MM.1S (cell line): ENCODE measurements around the gene RRP12.

Source experiments
- DNase-seq: peaks from one replicate; pipeline ENCODE4 v3.0.0-alpha.2; 2015
- H2AFZ ChIP-seq: fragments of 300-600 bp; sonication (generic); 2 replicates; pipeline ENCODE4 v1.6.0; 2016; ENCODE audit warnings: antibody characterized with exemption, low read length
- H3F3A ChIP-seq: fragments of 300-600 bp; sonication (generic); 2 replicates; pipeline ENCODE4 v1.6.1; 2016; ENCODE audit warnings: mild to moderate bottlenecking, antibody characterized with exemption, low read length, moderate library complexity, mixed read lengths; ENCODE audit not compliant: insufficient read depth
- H3K27ac ChIP-seq: fragments of 300-600 bp; sonication (generic); 2 replicates; pipeline ENCODE4 v1.5.1; 2016; ENCODE audit warnings: mild to moderate bottlenecking, low read length
- H3K27me3 ChIP-seq: fragments of 300-600 bp; sonication (generic); replicated peaks from 2 replicates; pipeline ENCODE4 v1.6.0; 2016; ENCODE audit warnings: low read length; ENCODE audit not compliant: insufficient read depth
- H3K36me3 ChIP-seq: fragments of 300-600 bp; sonication (generic); replicated peaks from 2 replicates; pipeline ENCODE4 v1.6.1; 2016; ENCODE audit warnings: mild to moderate bottlenecking, low read length, mixed read lengths; ENCODE audit not compliant: insufficient read depth
- H3K4me1 ChIP-seq: fragments of 300-600 bp; sonication (generic); 2 replicates; pipeline ENCODE4 v1.6.1; 2016; ENCODE audit warnings: low read length, mixed read lengths
- H3K4me2 ChIP-seq: fragments of 300-600 bp; sonication (generic); 2 replicates; pipeline ENCODE4 v1.6.0; 2016; ENCODE audit warnings: low read depth, low read length
- H3K4me3 ChIP-seq: fragments of 300-600 bp; sonication (generic); 2 replicates; pipeline ENCODE4 v1.5.1; 2016; ENCODE audit warnings: low read length, mixed read lengths
- H3K79me2 ChIP-seq: fragments of 300-600 bp; sonication (generic); 2 replicates; pipeline ENCODE4 v1.6.1; 2016; ENCODE audit warnings: mixed run types, low read length, mixed read lengths
- H3K9ac ChIP-seq: fragments of 300-600 bp; sonication (generic); 2 replicates; pipeline ENCODE4 v1.6.1; 2016; ENCODE audit warnings: low read length, mixed read lengths
- H3K9me2 ChIP-seq: fragments of 300-600 bp; sonication (generic); replicated peaks from 2 replicates; pipeline ENCODE4 v1.6.1; 2016; ENCODE audit warnings: mild to moderate bottlenecking, low read length, mixed read lengths; ENCODE audit not compliant: insufficient read depth
- H3K9me3 ChIP-seq: fragments of 300-600 bp; sonication (generic); replicated peaks from 2 replicates; pipeline ENCODE4 v1.6.1; 2016; ENCODE audit warnings: mild to moderate bottlenecking, low read length, mixed read lengths; ENCODE audit not compliant: insufficient read depth
- H4K20me1 ChIP-seq: fragments of 300-600 bp; sonication (generic); 2 replicates; pipeline ENCODE4 v1.6.1; 2016; ENCODE audit warnings: mild to moderate bottlenecking, low read length, moderate library complexity, mixed read lengths; ENCODE audit not compliant: insufficient read depth
- CTCF ChIP-seq: fragments of 300-600 bp; sonication (generic); IDR thresholded peaks from 2 replicates; pipeline ENCODE4 v1.5.1; 2016; ENCODE audit warnings: antibody characterized with exemption, low read length, mixed read lengths
- EZH2 ChIP-seq: fragments of 300-600 bp; sonication (generic); optimal IDR thresholded peaks from 2 replicates; pipeline ENCODE3; 2017; ENCODE audit warnings: low read depth, mild to moderate bottlenecking, antibody characterized with exemption, low read length, mixed read lengths
- EZH2phosphoT487 ChIP-seq: fragments of 300-600 bp; sonication (generic); IDR thresholded peaks from 2 replicates; pipeline ENCODE4 v1.6.1; 2018; ENCODE audit warnings: antibody characterized with exemption, low read length

The RRP12 gene

GRCh38 chr10:97406064-97406463 is 4.9 kb upstream of the RRP12 start:
- TF ChIP-seq EZH2phosphoT487, result no peak
- no peak for TF ChIP-seq CTCF
- TF ChIP-seq EZH2, result no peak
- Histone ChIP-seq H3K27ac (no peak overlapping the region), H3K9me3 (no peaks in the 10 kb centered on the region), H4K20me1 (no peaks in the 10 kb centered on the region), H3K27me3 (no peaks in the 10 kb centered on the region), H3F3A (peaks cover 8% of the 10 kb centered on the region; the same call in 1 of the 2 replicates), H3K4me3 (no peak overlapping the region), H2AFZ (no peak overlapping the region), H3K9ac (no peak overlapping the region), H3K36me3 (no peaks in the 10 kb centered on the region), H3K79me2 (no peaks in the 10 kb centered on the region), H3K4me2 (no peak overlapping the region), H3K9me2 (no peaks in the 10 kb centered on the region), H3K4me1 (peaks cover 4% of the 10 kb centered on the region; the same call in 1 of the 2 replicates)
- DNase-seq, result no peak

GRCh38 chr10:97404044-97404443 is 2.9 kb upstream of the RRP12 start:
- no peak for TF ChIP-seq EZH2
- no peak for TF ChIP-seq EZH2phosphoT487
- TF ChIP-seq CTCF, result no peak
- DNase-seq, result no peak
- Histone ChIP-seq H2AFZ (no peak overlapping the region), H3K9me3 (no peaks in the 10 kb centered on the region), H3K4me2 (no peak overlapping the region), H3F3A (peaks cover 19% of the 10 kb centered on the region; the same call in 1 of the 2 replicates), H4K20me1 (no peaks in the 10 kb centered on the region), H3K79me2 (peaks cover 17% of the 10 kb centered on the region), H3K27me3 (no peaks in the 10 kb centered on the region), H3K27ac (no peak overlapping the region), H3K4me1 (peaks cover 4% of the 10 kb centered on the region; the same call in 1 of the 2 replicates), H3K4me3 (no peak overlapping the region), H3K36me3 (no peaks in the 10 kb centered on the region), H3K9ac (no peak overlapping the region), H3K9me2 (no peaks in the 10 kb centered on the region)

GRCh38 chr10:97401455-97401919 is 347 bp upstream of the RRP12 start:
- H3K9ac ChIP-seq, result peak overlapping the region; percentile 97; the same call in 1 of the 2 replicates

More at GRCh38 chr10:97401455-97401919, 347 bp upstream of the RRP12 start:
- H3K9me3 ChIP-seq, result no peaks in the 10 kb centered on the region
- peak overlapping the region; percentile 89; the same call in 1 of the 2 replicates for H3K27ac ChIP-seq
- peak overlapping the region; percentile 93 for H3K4me3 ChIP-seq
- H4K20me1 ChIP-seq, result no peaks in the 10 kb centered on the region
- TF ChIP-seq EZH2 (no peak), EZH2phosphoT487 (no peak), CTCF (no peak)
- no peaks in the 10 kb centered on the region for H3K27me3 ChIP-seq
- peaks cover 11% of the 10 kb centered on the region; the same call in 1 of the 2 replicates for H3F3A ChIP-seq
- peaks cover 27% of the 10 kb centered on the region for H3K79me2 ChIP-seq
- no peak for DNase-seq
- no peaks in the 10 kb centered on the region for H3K4me1 ChIP-seq
- H3K36me3 ChIP-seq, result no peaks in the 10 kb centered on the region
- peak overlapping the region; percentile 45; the same call in 1 of the 2 replicates for H3K4me2 ChIP-seq
- peak overlapping the region; percentile 46 for H2AFZ ChIP-seq
- H3K9me2 ChIP-seq, result no peaks in the 10 kb centered on the region
